ENCODE data around the gene NEDD4L.

The NEDD4L gene

GRCh38 chr18:58208207-58208932, 164.3 kb downstream of the NEDD4L start:
- no peak for DNase-seq (ENCODE audit: low spot score)

- DNase-seq (ENCODE audit: low spot score): no peak
These were observed 165.3 kb downstream of the NEDD4L start for GRCh38 chr18:58209326-58209725.

- DNase-seq (ENCODE audit: low spot score): no peak
These were observed 167.5 kb downstream of the NEDD4L start for GRCh38 chr18:58211510-58211909.

- no peak for DNase-seq (ENCODE audit: low spot score)
These were observed 168.2 kb downstream of the NEDD4L start for GRCh38 chr18:58212274-58212673.

- DNase-seq (ENCODE audit: low spot score): no peak
These were observed 169.4 kb downstream of the NEDD4L start for GRCh38 chr18:58213440-58213839.

- no peak for DNase-seq (ENCODE audit: low spot score)
These were observed 171.0 kb downstream of the NEDD4L start for GRCh38 chr18:58215011-58215410.

GRCh38 chr18:58216071-58216481, 172.1 kb downstream of the NEDD4L start:
- no peak for DNase-seq (ENCODE audit: low spot score)

- no peak for DNase-seq (ENCODE audit: low spot score)
These were observed 173.0 kb downstream of the NEDD4L start for GRCh38 chr18:58217052-58217451.

- no peak for DNase-seq (ENCODE audit: low spot score)
These were observed 174.1 kb downstream of the NEDD4L start for GRCh38 chr18:58218117-58218516.

- no peak for DNase-seq (ENCODE audit: low spot score)
These were observed 177.2 kb downstream of the NEDD4L start for GRCh38 chr18:58221060-58221725.

GRCh38 chr18:58222432-58223125, 178.6 kb downstream of the NEDD4L start:
- no peak for DNase-seq (ENCODE audit: low spot score)

GRCh38 chr18:58223717-58224424, 179.8 kb downstream of the NEDD4L start:
- peak; percentile 60 for DNase-seq (ENCODE audit: low spot score)

GRCh38 chr18:58224425-58224750, 180.4 kb downstream of the NEDD4L start:
- DNase-seq (ENCODE audit: low spot score): no peak

GRCh38 chr18:58225101-58225500, 181.1 kb downstream of the NEDD4L start:
- peak; percentile 62 for DNase-seq (ENCODE audit: low spot score)

GRCh38 chr18:58226429-58226828, 182.4 kb downstream of the NEDD4L start:
- DNase-seq (ENCODE audit: low spot score): peak; percentile 68

- DNase-seq (ENCODE audit: low spot score): no peak
These were observed 183.4 kb downstream of the NEDD4L start for GRCh38 chr18:58227361-58227930.

GRCh38 chr18:58228176-58228575, 184.2 kb downstream of the NEDD4L start:
- no peak for DNase-seq (ENCODE audit: low spot score)

- DNase-seq (ENCODE audit: low spot score): no peak
These were observed 184.7 kb downstream of the NEDD4L start for GRCh38 chr18:58228762-58229161.

GRCh38 chr18:58229162-58229561, 185.1 kb downstream of the NEDD4L start:
- DNase-seq (ENCODE audit: low spot score): no peak

GRCh38 chr18:58230438-58231179, 186.6 kb downstream of the NEDD4L start:
- DNase-seq (ENCODE audit: low spot score): no peak

- no peak for DNase-seq (ENCODE audit: low spot score)
These were observed 187.9 kb downstream of the NEDD4L start for GRCh38 chr18:58231930-58232329.
